Liver (tissue), 4 donors: ENCODE data around the gene CLIP1. TPM values are rescaled to one million over a fixed set of nuclear protein-coding genes. Genes with fewer than 3 reads are reported as not detected.

Source experiments
- polyA plus RNA-seq, 2 donors: library from polyadenylated mRNA; stranded (reverse) in 1 of 2; unstranded in 1 of 2; fragments of 200-250 nt in 1 of 2; fragments of >200 nt in 1 of 2; fragmentation: Nextera tagmentation in 1 of 2; extraction: Ambion mirVana in 1 of 2; gene quantifications; one replicate each; pipeline versions ENCODE4 v1.2.1 to v1.2.3, GENCODE V29; 2013 to 2015
- total RNA-seq, 2 donors: library from RNA; depleted of rRNA; stranded (reverse); fragments of >200 nt; gene quantifications; one replicate each; pipeline ENCODE4 v1.2.3, GENCODE V29; 2014
- donor health status: healthy.
- donor health status: healthy.
- donor health status: healthy.

Gene CLIP1
- total and polyA plus RNA-seq, 4 donors: 13.0 to 41.9 (median 26.0) TPM

Other genes starting within 250 kb of the CLIP1 start
- gene IL31, start 248.4 kb downstream of the CLIP1 start, total RNA-seq: not detected
- not detected for gene IL31, start 248.4 kb downstream of the CLIP1 start, polyA plus RNA-seq
- under 1 TPM in 1 of 2 donors, not detected in 1; 0.67 TPM for gene LRRC43, start 239.5 kb downstream of the CLIP1 start, total RNA-seq
- gene LRRC43, start 239.5 kb downstream of the CLIP1 start, polyA plus RNA-seq: under 1 TPM; 0.03 to 0.13 TPM
- not detected for gene B3GNT4, start 219.0 kb downstream of the CLIP1 start, total RNA-seq
- gene B3GNT4, start 219.0 kb downstream of the CLIP1 start, polyA plus RNA-seq: under 1 TPM; 0.14 to 0.43 TPM
- gene DIABLO, start 196.6 kb downstream of the CLIP1 start, total RNA-seq: 10 to 100 TPM; 20.4 to 27.4 TPM
- 10 to 100 TPM; 29.5 to 34.4 TPM for gene DIABLO, start 196.6 kb downstream of the CLIP1 start, polyA plus RNA-seq
- gene VPS33A, start 156.2 kb downstream of the CLIP1 start, total RNA-seq: 10 to 100 TPM; 12.2 to 14.9 TPM
- 1 to 10 TPM; 6.4 to 7.8 TPM for gene VPS33A, start 156.2 kb downstream of the CLIP1 start, polyA plus RNA-seq
- gene ZCCHC8, start 78.3 kb upstream of the CLIP1 start, total RNA-seq: 10 to 100 TPM; 18.7 to 20.5 TPM
- gene ZCCHC8, start 78.3 kb upstream of the CLIP1 start, polyA plus RNA-seq: 1 to 10 TPM; 5.2 to 7.2 TPM
- 10 to 100 TPM; 22.4 to 31.4 TPM for gene RSRC2, start 104.3 kb upstream of the CLIP1 start, total RNA-seq
- gene RSRC2, start 104.3 kb upstream of the CLIP1 start, polyA plus RNA-seq: 10 to 100 TPM; 15.5 to 29.0 TPM
- 10 to 100 TPM in 1 of 2 donors, 1 to 10 TPM in 1; 5.6 to 34.7 TPM for gene KNTC1, start 104.6 kb upstream of the CLIP1 start, total RNA-seq
- gene KNTC1, start 104.6 kb upstream of the CLIP1 start, polyA plus RNA-seq: 1 to 10 TPM; 1.3 to 2.5 TPM